Adrenal gland (tissue), 5 donors: ENCODE results near the gene ITPK1.

Source experiments
- CTCF ChIP-seq, 6 experiments: fragments of 450-650 bp in 4 of 6; fragments of 200-600 bp in 2 of 6; sonication (generic) in 1 of 6; IDR thresholded peaks; 1 replicate in 5 of 6; 2 replicates in 1 of 6; pipeline versions ENCODE4 v1.5.1 to v1.8.0; 2016 to 2021; ENCODE audit warnings: antibody characterized with exemption in 6 of 6, mild to moderate bottlenecking in 2 of 6, moderate library complexity in 1 of 6
- POLR2A ChIP-seq, 2 donors: fragments of 450-650 bp; IDR thresholded peaks; one replicate each; pipeline ENCODE4 v1.6.1; 2017; ENCODE audit warnings: antibody characterized with exemption in 2 of 2, mild to moderate bottlenecking in 2 of 2, moderate library complexity in 1 of 2
- donor health status: DM: no; HTN: no; CAD: no.

- no peak for TF ChIP-seq CTCF (IDR thresholded peaks at IDR 0.05)
- TF ChIP-seq POLR2A (IDR thresholded peaks at IDR 0.05), result no peak
Measured at GRCh38 chr14:93079321-93079720, 36.4 kb downstream of the ITPK1 start.
